Stimulated activated CD8-positive, alpha-beta memory T cell treated with anti-CD3 and anti-CD28 coated beads, Interleukin-15, amount 100 ng/mL, for 4 hours (primary cell): ENCODE data around the gene CREB3L2.

ENCODE experiments used
- DNase-seq, 2 donors: peaks; one replicate each; pipeline ENCODE4 v3.0.0-alpha.2; 2020; ENCODE audit warnings: low read depth in 2 of 2

Gene CREB3L2

DNA sequence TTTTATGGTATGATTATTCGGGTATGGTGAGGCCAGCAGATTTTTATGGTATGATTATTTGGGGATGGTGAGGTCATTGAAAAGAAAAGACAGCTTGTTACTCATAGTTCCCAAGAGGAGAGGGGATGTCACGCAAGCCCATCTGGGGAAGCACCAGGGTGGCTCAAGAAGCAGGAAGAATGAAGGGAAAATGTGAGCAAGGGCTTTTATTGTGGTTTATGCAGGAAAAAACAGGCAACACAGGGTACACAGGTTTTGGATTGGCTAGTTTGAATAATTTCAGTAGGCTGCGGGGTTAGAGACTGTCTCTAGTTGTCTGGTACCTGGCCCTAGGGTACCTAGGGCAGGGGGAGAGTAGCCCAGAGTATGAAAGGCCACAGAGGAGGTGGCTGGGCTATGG is 128.4 kb downstream of the CREB3L2 start:
- no peak for DNase-seq

DNA sequence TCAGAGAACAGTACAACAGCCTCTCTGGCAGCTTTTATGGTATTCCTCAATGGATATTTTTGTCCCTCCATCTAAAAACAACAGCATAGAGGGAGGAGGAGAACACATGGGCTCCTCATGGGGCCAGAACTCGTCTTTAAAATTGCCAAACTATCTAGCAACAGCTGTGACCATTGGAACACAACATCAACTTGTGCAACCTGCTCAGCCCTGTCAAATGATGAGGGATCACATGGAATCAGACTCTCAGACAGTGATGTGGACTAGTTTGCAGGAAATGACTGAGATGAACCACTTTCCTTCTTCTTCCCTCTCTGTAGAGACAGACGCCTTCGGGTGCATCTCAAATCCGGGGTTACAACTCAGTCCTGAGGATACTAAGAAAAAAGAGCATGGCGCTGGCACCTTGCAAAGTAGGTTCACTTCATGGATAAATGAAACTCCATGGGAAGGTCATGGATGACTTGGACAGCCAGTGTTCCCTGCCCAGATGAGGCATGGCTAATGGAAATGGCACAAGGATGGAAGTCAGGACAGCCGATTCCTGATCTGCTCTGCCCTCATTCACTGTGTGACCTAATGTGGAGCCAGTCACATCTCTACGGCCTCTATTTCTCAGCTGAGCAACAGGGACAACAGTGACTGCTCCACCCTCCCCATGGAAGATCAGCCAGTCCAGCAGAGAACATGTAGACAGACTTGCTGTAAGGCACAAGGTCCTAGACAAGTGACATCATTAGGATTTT is 130.5 kb downstream of the CREB3L2 start:
- no peak for DNase-seq

DNA sequence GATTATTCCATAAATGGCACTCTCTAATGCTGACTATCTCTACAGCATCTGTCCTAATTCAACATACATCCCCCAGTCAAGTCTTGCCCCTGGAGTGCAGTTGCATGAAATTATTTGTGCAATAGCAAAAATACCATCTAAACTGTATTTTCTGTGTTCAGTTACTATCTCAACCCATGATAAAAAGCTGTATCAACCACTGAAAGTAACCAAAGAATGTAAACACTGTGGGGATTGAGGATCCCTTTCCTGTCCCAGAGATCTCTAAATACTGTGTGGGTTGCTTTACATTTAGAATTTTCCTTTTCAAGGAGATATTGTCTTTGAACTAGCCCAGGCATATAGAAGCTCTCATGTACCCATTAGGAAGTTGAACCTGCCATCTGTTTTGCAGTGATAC is 131.2 kb downstream of the CREB3L2 start:
- no peak for DNase-seq

DNA sequence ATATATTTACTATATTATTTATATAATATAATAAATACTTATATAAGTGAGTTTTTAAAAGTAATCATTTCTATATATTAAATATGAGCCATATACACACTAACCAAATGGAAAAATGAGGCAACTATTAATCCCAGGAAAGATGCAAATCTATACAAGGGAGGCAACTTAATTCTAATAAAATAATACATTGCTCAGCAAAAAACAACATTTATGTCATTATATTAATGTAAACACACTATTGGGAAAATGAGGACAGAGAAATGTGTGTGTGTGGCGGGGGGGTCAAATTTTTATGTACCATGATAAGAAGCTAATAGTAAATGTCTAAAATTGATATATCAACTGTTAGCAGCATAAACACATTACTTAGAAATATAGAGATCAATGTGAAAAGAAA is 131.8 kb downstream of the CREB3L2 start:
- DNase-seq: no peak

DNA sequence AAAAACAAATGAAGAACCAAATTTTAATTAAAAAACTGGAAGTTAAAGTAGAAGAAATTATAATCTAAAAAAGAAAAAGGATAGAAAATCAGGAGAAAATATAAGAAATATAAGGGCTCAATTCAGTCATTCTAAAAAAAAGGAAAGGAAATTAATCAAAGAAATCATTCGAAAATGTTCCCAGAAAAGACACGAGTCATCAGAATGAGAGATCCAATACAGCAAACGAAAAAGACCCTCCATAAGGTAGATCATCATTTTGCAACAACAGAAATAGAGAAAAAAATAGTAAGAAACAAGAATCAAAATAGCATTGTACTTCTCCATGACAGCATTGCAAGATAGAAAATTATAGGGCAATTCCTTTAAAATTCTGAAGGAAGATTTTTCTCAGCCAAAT is 132.6 kb downstream of the CREB3L2 start:
- no peak for DNase-seq

DNA sequence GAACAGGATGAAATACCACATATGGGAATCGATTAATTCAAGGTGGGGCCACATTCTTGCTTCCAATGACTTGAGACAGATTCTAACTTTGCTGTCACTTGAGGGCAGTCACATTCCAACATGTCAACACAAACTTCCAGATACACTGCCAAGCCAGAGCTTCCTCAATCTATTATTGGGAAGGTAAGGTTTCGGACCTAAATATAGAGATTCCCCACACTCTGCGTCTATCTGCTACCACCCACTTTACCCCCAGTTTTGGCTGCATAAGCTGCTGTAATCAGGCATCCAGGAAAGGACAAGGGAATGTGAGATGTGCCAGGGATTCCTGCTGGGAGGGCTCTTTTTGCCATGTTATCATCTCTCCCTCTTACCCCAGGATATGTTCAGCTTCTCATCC is 134.6 kb downstream of the CREB3L2 start:
- no peak for DNase-seq

DNA sequence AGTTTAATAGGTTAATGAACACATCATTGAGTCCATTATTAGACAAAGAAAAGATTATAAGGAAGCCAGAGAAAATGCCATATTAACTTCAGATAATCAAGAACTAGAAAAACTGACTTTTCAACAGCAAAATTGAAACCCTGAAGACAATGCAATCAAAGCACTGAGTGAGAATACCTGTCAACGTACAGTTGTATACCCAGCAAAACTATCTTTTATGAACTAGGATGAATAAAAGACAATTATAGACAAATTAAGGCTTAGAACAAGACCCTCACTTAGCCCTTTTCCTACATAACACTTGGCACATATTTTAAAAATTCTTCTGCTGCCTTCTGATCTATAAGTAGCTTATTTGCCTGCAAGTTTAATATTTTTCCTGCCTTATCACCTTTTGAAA is 136.1 kb downstream of the CREB3L2 start:
- DNase-seq: no peak

DNA sequence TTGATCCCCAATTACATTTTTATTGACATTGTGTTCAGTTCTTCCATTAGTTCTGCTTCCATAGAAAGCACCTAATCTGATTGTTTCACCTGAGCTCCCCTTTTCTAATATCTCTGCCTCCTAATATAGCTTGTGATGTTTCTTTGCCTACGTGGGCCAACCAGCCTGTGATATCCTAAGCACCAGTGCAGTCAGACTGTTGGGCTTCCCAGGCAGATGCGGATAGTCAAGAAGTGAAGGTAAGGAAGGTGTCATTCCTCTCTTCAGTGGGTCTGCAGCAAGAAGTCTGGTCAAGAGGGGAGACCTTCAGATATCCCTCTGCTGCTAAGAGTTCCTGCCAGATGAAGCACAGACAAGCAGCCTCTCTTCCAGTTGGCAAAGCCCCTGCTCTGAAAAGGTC is 138.9 kb downstream of the CREB3L2 start:
- no peak for DNase-seq

DNA sequence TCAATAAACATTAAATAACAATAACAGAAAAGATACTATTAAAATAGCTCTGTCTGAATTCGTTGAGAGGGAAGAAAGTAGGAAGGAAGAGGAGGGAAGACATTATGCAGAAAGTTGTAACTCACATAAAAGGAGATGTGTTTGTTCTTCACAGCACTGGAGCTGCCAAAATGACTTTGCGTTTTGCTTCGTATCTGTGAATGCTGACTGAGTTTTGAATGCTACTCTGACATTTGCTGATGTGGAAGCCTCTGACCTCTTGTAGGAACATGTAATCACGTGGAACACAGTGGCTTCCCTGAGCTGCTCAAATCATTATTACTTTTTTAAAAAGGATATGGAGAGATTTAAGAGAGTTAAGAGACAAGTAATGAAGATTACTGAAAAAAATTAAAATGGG is 139.5 kb downstream of the CREB3L2 start:
- no peak for DNase-seq

DNA sequence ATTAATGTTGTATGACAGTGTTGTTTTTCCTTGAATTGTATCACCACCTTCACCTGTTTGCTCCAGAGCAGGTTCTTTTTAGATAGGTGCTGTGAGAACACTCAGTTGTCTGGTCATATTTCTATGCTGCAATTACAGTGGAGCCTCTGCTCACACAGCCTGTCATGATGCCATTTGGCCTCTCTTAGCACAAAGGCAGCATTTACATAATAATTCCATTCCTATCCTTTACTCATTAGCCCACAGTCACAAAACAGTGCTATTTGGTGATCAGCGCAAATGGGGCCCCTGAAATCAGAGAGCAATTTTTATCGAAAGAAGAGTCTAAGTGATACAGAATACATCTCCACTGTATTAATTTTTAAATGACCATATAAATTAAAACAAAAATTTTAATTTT is 141.3 kb downstream of the CREB3L2 start:
- no peak for DNase-seq

DNA sequence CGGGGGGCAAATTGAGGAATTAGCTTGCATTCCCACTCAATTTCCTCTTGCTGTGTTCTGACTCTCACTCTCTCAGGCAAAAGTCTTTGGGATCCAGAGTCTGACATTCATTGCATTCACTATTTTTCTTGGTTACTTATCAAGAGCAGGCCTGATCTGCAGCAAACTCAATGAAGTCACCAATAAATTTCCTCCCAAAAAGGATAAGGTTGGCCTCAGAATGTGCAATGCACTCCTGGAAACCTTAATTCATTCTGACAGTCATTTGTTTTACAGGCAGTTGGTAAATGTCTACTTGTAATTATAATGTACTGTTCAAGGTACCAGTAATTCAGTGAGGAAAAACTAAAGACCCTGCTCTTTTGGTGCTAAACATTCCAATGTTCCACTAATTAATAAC is 148.8 kb downstream of the CREB3L2 start:
- DNase-seq: no peak

DNA sequence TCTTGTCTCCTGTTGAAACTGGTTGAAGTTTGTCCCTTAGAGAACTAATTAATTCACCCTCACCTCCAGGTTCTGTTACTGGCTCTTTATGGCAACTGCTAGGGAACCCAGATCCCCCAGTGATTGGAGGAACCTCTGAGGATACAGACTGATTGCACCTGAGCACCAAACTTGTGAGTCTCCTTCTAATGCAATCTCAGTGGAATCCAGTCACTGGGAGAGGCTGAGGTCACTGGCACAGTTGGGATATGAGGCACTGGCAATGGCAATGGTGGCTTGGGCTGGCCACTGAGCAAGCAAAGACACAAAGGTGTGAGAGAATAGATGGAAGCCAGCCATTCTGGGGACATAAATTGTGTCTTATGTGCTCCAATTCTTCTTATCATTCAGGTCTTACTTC is 149.8 kb downstream of the CREB3L2 start:
- no peak for DNase-seq

DNA sequence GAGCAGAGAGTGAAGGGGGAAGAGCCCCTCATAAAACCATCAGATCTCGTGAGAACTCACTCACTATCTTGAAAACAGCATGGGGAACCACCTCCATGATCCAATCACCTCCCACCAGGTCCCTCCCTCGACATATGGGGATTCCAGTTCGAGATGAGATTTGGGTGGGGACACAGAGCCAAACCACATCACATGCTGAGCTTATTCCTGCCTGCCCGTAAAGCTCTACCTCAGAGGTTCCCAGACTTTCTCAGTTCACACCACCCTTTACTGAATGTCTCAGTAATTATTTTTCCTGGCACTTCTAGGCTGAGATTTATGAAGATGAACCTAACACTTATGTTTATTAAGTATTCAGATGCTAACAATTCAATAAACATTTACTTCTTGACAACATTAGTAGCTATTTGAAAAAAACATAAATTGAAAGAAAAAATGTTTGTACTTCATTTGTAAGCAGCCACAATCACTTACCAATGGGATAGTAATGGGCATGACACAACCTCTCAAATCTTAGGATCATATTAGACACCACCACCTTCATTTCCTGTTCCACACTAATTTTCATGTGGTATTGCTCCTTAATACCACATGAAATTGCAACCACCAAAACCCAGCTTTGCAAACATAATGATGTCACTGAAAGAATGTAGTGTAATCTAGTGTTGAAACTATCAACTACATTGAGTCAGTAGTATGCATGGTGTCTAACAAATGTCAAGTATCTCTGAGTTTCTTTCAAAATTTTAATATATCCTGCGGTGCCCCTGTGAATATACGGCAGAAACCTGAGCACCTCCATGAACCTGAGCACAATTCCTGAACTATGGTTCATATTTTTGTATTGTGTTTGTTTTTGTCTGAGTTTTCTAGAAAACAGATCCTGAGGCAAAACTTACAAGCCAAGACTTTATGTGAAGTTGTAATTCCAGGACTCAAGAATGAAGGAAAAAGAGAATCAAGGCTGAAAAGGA is 150.6 kb downstream of the CREB3L2 start:
- DNase-seq: no peak

DNA sequence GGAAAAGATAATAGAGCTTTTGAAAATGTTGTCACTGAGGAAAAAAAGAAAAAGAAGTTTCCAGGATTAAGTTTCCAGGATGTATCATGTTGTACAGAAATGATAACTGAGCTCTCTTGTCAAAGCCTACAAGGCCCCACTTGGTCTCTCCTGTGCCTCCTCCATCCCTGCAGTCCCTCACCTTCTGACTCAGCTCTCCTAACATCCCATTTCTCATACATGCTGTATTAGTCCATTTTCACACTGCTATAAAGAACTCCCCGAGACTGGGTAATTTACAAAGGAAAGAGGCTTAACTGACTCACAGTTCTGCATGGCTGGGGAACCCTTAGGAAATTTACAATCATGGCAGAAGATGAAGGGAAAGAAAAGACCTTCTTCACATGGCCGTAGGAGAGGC is 151.3 kb downstream of the CREB3L2 start:
- no peak for DNase-seq

DNA sequence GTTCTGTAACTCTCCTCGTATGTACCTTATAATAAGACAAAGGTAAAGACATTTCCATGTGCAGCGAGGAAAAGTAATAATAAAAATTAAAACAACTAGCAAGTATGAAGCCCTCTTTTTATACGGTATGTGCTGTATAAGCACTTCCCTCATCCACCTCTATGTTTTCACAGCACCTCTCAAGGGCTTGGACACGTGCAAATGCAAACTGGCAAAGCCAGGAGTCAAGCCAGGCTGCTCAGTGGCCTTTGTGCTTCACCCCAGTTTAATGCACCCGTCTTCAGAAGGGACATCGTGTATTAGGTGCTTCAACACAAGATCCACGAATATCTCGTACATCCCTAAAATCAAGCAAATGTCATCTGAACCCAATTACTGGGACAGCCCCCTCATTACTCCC is 153.8 kb downstream of the CREB3L2 start:
- DNase-seq: no peak

DNA sequence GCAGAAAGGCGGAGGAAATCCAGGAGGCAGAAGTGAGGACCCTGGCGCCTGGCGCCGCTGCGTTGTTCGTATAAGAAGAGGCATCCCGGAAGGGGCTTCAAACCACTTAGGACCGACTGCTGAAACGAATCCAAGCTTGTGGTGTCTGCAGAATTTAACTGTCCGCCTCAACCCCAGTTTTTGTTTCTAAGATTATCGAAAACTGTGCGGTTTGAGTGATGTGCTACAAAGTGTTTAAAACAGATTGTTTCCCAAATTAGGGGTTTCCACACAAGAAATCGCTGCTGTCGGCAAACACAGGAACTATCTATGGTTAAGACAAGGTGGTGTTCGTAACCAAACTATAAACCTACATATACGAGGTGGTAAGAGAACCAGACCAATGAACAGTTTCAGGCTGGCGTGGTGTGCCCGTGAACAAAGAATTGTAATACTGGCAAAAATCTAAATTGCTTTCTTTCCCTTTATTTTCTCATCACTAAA is 154.3 kb downstream of the CREB3L2 start:
- no peak for DNase-seq

DNA sequence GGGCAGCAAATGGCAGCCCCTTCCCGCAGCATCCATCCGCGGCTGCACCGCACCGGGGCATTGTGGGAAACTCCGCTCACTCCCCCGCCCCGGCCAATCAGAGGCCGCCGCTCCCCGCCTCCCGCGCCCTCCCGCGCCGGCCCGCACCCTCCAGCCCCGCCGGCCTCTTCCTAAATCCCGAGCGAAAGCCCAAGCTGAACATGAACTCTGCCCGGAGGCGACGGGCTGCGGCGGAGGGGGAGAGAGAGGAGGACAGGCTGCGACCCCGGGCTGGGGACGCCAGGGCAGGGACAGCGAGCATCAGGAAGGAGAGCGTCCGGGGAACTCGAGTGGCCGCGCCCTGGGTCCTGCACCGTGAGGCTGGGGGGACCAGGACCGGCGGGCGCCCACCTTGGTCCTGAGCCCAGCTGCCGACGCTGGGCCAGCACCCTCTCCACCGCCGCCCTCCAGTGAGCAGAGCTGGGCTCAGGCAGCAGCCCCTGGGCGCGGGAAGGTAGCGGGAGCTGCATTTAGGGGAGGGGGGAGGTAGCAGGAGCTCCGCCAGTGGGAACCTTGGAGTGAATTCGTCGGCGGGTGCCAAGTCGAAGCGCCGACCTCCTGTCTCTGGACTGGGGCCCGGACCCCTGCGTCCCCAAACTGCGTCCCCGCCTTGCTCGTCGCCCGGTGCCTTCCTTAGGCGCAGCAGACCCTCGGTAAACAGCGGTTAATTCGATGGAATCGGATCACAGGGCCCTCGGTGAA is 154.9 kb downstream of the CREB3L2 start, which contains the start of gene DGKI:
TSS of gene DGKI (minus strand) at position 148 of the 741 bp plus-strand sequence.
- no peak for DNase-seq

DNA sequence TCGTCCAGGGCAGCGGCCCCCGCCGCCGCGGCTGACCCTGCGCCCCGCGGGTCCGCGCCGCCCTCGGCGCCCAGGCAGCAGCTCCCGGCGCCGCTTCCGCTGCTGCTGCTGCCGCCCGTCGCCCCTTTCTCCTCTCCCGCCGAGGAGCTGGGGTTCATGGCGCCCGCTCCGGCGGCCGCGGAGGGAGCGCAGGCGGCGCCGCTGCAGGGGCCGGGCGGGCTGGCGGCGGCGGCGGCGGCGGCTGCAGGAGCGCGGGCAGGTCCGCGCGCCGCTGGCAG is 155.4 kb downstream of the CREB3L2 start:
- no peak for DNase-seq

DNA sequence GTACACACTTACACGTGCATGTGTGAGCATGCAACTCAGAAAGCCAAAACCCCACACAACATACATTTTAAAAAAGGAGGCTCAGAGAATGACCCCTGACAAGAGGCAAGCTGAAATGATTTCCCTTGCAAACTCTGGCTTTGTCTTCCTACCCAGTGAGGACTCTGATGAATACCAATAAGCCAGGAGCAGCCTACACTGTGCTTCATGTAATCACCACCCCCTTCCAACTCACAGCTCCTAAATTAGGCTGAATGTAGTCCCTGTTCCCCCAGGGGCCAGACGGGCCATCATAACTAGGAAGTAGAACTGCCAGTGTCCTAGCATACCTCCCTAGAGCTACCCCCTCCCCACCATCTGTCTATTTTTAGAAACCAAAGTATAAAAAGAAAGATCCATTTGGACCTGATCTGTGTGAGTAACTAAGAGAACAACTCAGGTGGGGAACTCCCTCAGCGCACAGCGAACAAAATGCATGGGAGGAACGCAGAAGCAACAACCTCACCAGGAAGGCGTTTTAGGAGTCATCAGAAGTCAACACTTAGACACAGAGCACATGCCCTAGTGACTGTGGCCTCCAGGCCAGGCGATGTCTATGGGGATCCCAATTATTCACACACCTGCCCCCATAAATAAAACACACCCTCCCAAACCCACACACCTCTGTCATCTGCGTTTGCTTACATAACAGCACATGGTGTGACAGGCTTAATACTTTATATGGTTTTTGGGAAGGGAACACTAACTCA is 157.0 kb downstream of the CREB3L2 start:
- DNase-seq: no peak

DNA sequence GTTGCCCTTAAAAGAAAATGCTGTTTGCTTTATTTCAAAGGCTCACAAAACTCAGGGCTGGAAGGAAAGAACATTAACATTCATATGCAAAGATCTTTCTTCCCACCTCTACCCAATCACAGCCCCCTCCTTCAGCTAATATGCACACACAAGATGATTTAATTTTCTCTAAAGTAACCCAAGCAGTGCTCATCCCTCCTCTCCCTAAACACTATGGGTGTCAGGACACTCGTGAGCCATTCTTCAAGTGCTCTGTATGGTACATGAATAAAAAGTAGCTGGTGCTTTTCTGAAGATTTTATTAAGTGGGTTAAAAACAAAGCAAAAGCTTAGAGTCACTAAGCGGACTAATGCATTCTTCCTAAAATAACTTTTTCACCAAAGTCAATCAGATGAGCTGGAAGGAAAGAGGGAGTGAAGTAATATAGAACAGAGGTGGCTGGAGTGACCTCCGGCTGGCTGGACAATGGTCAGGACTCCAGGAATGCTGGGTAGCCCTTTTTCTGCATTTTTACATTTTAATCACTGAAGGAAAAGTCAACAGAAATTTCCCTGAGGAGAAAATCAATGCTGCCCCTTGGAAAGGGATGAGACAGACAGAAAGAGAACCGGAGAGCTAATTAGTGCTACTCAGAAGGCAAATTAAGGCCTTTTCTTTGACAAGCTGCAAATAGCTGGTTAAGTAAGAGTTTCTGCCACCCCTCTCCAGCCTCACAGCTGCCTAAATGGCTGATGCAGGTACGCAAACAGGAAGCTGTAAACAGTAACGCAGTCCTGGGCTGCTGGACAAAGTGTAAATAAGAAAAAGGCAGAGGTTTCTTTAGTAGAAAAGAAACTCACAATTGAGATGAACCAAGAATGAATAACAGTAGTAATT is 161.7 kb downstream of the CREB3L2 start:
- no peak for DNase-seq
